GM12873 (cell line): ENCODE results near the gene PPP3CB.

Experiments
- CTCF ChIP-seq: IDR thresholded peaks from 2 replicates; pipeline ENCODE4 v1.5.1; 2012; ENCODE audit warnings: low read depth, mild to moderate bottlenecking, moderate library complexity, low read length, control low read depth; ENCODE audit not compliant: insufficient read depth; ENCODE audit errors: missing control alignments

PPP3CB gene

GRCh38 chr10:73495884-73496674 lies at the start of gene PPP3CB:
TSS of gene PPP3CB (minus strand) at chr10:73496024. CDS start at chr10:73495889, 135 bp downstream.
- no peak for TF ChIP-seq CTCF

- TF ChIP-seq CTCF, result no peak
Observed at GRCh38 chr10:73545357-73545756, 49.5 kb upstream of the PPP3CB start.

GRCh38 chr10:73537709-73538108 lies 41.9 kb upstream of the PPP3CB start:
- TF ChIP-seq CTCF, result no peak

- TF ChIP-seq CTCF, result no peak
Observed at GRCh38 chr10:73537288-73537687, 41.5 kb upstream of the PPP3CB start.

GRCh38 chr10:73534857-73535256 lies 39.0 kb upstream of the PPP3CB start:
- TF ChIP-seq CTCF, result no peak

GRCh38 chr10:73529089-73529832 lies 33.4 kb upstream of the PPP3CB start:
- TF ChIP-seq CTCF, result peak; percentile 72

- no peak for TF ChIP-seq CTCF
Observed at GRCh38 chr10:73522263-73522662, 26.4 kb upstream of the PPP3CB start.
